T-cell (primary cell): Measurements from ENCODE around the gene PTGS2. TPM values are rescaled to one million over a fixed set of nuclear protein-coding genes. Genes with fewer than 3 reads are reported as not detected.

Experiments used
- ATAC-seq, 4 experiments: fragments of 200-7000 bp in 3 of 4; fragments of 150-1000 bp in 1 of 4; cut with Tn5 transposase; replicated peaks in 1 of 4; 1 replicate in 3 of 4; 2 replicates in 1 of 4; pipeline ENCODE4 v1.10.0; 2021; ENCODE audit warnings: moderate library complexity in 3 of 4, mild to moderate bottlenecking in 2 of 4, moderate number of reproducible peaks in 1 of 4
- CTCF ChIA-PET, 2 donors: fragments of 300-600 bp; sonication (Branson Sonifier 250); formaldehyde crosslinking; loops; one replicate each; lab custom pipeline; 2022; ENCODE audit warnings: antibody characterized with exemption in 2 of 2; lab: Charles Lee
- POLR2A ChIA-PET, 2 donors: fragments of 300-600 bp; sonication (Branson Sonifier 250); formaldehyde crosslinking; loops; one replicate each; lab custom pipeline; 2022; ENCODE audit warnings: antibody characterized with exemption in 2 of 2; lab: Charles Lee
- DNase-seq, 35 experiments: peaks; one replicate each; pipeline versions ENCODE4 v3.0.0 to v3.0.0-alpha.2; 2013 to 2023
- H3K27ac ChIP-seq: one replicate; pipeline ENCODE4 v1.5.1; 2013; ENCODE audit warnings: low read length
- H3K27me3 ChIP-seq, 2 experiments: replicated peaks in 1 of 2; 1 replicate in 1 of 2; 2 replicates in 1 of 2; pipeline versions ENCODE4 v1.6.1 to v1.7.0; 2013; ENCODE audit warnings: low read length in 1 of 2, mixed read lengths in 1 of 2; ENCODE audit not compliant: control insufficient read depth in 2 of 2, insufficient read depth in 2 of 2; ENCODE audit errors: extremely low read depth in 1 of 2
- H3K36me3 ChIP-seq, 2 donors: 1 replicate in 1 of 2; 2 replicates in 1 of 2; pipeline versions ENCODE4 v1.6.1 to v1.7.0; 2013; ENCODE audit warnings: low read length in 1 of 2; ENCODE audit not compliant: control insufficient read depth in 2 of 2, insufficient read depth in 1 of 2; ENCODE audit errors: extremely low read depth in 1 of 2
- H3K4me1 ChIP-seq, 2 experiments: 1 replicate in 1 of 2; 2 replicates in 1 of 2; pipeline versions ENCODE4 v1.6.1 to v1.7.0; 2013; ENCODE audit warnings: low read length in 2 of 2, mixed read lengths in 1 of 2; ENCODE audit not compliant: insufficient read depth in 2 of 2, control insufficient read depth in 1 of 2; ENCODE audit errors: extremely low read depth in 1 of 2
- H3K4me3 ChIP-seq, 2 donors: 1 replicate in 1 of 2; 2 replicates in 1 of 2; pipeline versions ENCODE4 v1.5.1 to v1.7.0; 2013; ENCODE audit warnings: mild to moderate bottlenecking in 2 of 2, low read length in 1 of 2, moderate library complexity in 1 of 2; ENCODE audit not compliant: control insufficient read depth in 1 of 2; ENCODE audit errors: extremely low read depth in 1 of 2
- H3K9me3 ChIP-seq: 2 replicates; pipeline ENCODE4 v1.7.0; 2013
- H3K27ac Mint-ChIP-seq, 2 donors: one replicate each; pipeline ENCODE4 v1.8.0; 2020 to 2021; ENCODE audit warnings: mild to moderate bottlenecking in 2 of 2, mixed read lengths in 2 of 2
- H3K27me3 Mint-ChIP-seq, 2 donors: one replicate each; pipeline ENCODE4 v1.8.0; 2021 to 2022; ENCODE audit warnings: mixed read lengths in 2 of 2
- H3K36me3 Mint-ChIP-seq: one replicate; pipeline ENCODE4 v1.8.0; 2021; ENCODE audit warnings: mixed read lengths
- H3K4me1 Mint-ChIP-seq, 3 donors: one replicate each; pipeline ENCODE4 v1.8.0; 2020 to 2022; ENCODE audit warnings: mixed read lengths in 3 of 3, mild to moderate bottlenecking in 1 of 3
- H3K4me3 Mint-ChIP-seq, 3 donors: one replicate each; pipeline ENCODE4 v1.8.0; 2020 to 2022; ENCODE audit warnings: mild to moderate bottlenecking in 3 of 3, mixed read lengths in 3 of 3, moderate library complexity in 3 of 3
- H3K9me3 Mint-ChIP-seq, 3 donors: one replicate each; pipeline ENCODE4 v1.8.0; 2020 to 2022; ENCODE audit warnings: mixed read lengths in 3 of 3
- WGBS: methylation state at CpG from one replicate; pipeline ENCODE4 v1.1.5; 2013; ENCODE audit warnings: missing lambda C conversion rate; ENCODE audit not compliant: insufficient coverage; 5-methylcytosine and 5-hydroxymethylcytosine counted together
- total RNA-seq, 35 experiments: library from RNA in 6 of 35; stranded (reverse) in 6 of 35; fragments of 120-200 nt in 1 of 35; gene quantifications; one replicate each; pipeline versions ENCODE4 v1.2.1 to v1.2.4 and lab custom pipeline; 2013 to 2026

PTGS2 gene
- total RNA-seq, 5 donors from 2014 or later (not counting 1 experiment from before 2014, with no cell fraction given), result 0.20 to 0.38 (median 0.23) TPM; not detected in 2

- no peak overlapping the region for H3K27ac Mint-ChIP-seq
- Histone ChIP-seq H3K27ac (no peak overlapping the region), H3K4me1 (no peaks in the 10 kb centered on the region), H3K36me3 (no peaks in the 10 kb centered on the region), H3K27me3 (no peaks in the 10 kb centered on the region), H3K9me3 (no peaks in the 10 kb centered on the region), H3K4me3 (no peak overlapping the region)
- no peaks in the 10 kb centered on the region for H3K36me3 Mint-ChIP-seq
- peaks cover 3 to 4% of the 10 kb centered on the region in 2 donors for H3K27me3 Mint-ChIP-seq
- H3K4me3 Mint-ChIP-seq, result no peak overlapping the region
- H3K9me3 Mint-ChIP-seq, result no peaks in the 10 kb centered on the region
- WGBS, result no CpG with 5 or more reads among the region's 1 CpG
- DNase-seq (no peak), ATAC-seq (no peak)
- ChIA-PET POLR2A (no interaction called here), CTCF (no interaction called here)
- no peaks in the 10 kb centered on the region for H3K4me1 Mint-ChIP-seq
Measured at GRCh38 chr1:186629341-186629740, 50.9 kb downstream of the PTGS2 start.

DNA sequence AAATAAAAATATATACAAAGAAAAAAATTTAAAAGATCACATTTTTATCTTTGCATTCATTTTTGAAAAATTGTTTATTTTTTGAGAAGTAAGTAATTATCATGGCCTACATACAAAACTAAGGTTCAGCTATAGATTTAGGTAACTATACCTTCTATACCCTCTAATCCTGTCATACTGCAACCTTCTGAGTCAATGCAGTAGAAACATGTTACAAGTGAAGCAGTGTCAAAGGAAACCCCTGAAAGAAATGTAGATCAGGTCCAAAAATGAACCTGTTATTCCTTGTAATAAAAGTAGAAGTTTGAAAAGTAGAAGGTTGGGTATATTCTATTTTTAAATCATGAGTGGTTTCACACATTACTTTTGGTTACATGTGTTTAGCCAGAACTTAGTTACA is 51.3 kb downstream of the PTGS2 start:
- Mint-ChIP-seq H3K4me3 (no peak overlapping the region), H3K27ac (no peak overlapping the region), H3K36me3 (no peaks in the 10 kb centered on the region), H3K9me3 (no peaks in the 10 kb centered on the region), H3K4me1 (no peaks in the 10 kb centered on the region), H3K27me3 (peaks cover 3 to 4% of the 10 kb centered on the region in 2 donors)
- CTCF ChIA-PET, result no interaction called here
- no peaks in the 10 kb centered on the region for H3K27me3 ChIP-seq
- no peaks in the 10 kb centered on the region for H3K4me1 ChIP-seq
- DNase-seq (no peak), ATAC-seq (no peak)
- no peak overlapping the region for H3K27ac ChIP-seq
- no peaks in the 10 kb centered on the region for H3K36me3 ChIP-seq
- H3K9me3 ChIP-seq, result no peaks in the 10 kb centered on the region
- POLR2A ChIA-PET, result no interaction called here
- no peak overlapping the region for H3K4me3 ChIP-seq

DNA sequence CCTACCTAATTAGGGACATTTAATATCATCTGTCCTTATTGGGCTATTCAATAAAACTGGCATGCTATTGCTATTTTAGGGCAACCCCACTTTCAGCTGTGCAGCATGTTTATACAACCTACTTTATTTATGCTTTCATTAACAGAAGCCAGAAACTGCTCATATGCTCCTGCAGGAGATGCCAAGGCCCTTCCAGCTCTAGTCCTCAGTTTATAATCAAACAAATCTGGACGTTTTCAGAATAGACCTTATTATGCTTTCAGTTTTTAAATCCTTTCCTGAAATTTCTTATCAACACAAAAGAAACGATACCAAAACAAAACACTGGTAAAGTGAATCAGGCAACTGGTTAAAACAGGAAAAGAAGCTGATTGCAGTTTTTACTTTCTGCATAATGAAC is 53.2 kb downstream of the PTGS2 start:
- H3K4me1 Mint-ChIP-seq, result no peaks in the 10 kb centered on the region
- POLR2A ChIA-PET, result interaction anchor here in 1 of 2 donors (0.5 kb wide), 1 partner anchor 18 kb away, joined by 8 read pairs; no protein-coding TSS in a partner anchor
- Histone ChIP-seq H3K4me1 (no peaks in the 10 kb centered on the region), H3K27ac (no peak overlapping the region), H3K4me3 (no peak overlapping the region), H3K9me3 (no peaks in the 10 kb centered on the region), H3K27me3 (no peaks in the 10 kb centered on the region), H3K36me3 (no peaks in the 10 kb centered on the region)
- WGBS, result 20% methylated on average over 1 of the region's 2 CpGs
- no peaks in the 10 kb centered on the region for H3K36me3 Mint-ChIP-seq
- H3K9me3 Mint-ChIP-seq, result no peaks in the 10 kb centered on the region
- CTCF ChIA-PET, result interaction anchor here (0.5 to 0.6 kb wide), 2 partner anchors 19 to 425 kb away, joined by 3 to 4 read pairs; no protein-coding TSS in a partner anchor
- ATAC-seq, result no peak
- peaks cover 3 to 4% of the 10 kb centered on the region in 2 donors for H3K27me3 Mint-ChIP-seq
- H3K27ac Mint-ChIP-seq, result no peak overlapping the region
- no peak overlapping the region for H3K4me3 Mint-ChIP-seq
- DNase-seq, result no peak

DNA sequence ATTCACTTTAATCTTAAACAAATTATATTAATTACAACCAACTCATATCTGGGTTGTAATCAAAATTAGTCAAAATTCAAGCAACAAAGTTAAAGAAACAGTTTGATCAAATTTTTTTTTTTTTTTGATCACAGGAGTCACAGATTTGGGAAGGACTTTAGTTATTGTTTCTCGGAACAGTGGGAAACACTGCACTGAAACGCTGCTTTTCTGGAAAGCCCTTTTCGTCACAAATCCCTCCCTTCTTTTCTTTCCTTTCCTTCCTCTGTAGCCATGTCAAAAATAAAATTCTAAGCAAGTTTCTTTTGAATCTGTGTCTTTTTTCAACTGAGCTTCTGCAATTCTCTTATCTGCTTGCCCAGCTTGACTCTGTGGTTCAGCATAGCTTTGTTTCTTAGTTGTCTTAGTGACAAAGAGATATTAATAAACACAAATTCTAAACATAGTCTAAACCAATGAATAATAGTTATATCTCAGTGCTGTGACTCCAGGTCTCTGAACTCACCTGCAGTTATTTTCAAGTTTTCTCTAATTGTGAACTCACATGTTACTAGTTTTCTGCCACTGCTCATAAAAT is 53.8 kb downstream of the PTGS2 start:
- ATAC-seq (no peak), DNase-seq (no peak)
- H3K27ac Mint-ChIP-seq, result no peak overlapping the region
- Histone ChIP-seq H3K4me1 (no peaks in the 10 kb centered on the region), H3K27ac (no peak overlapping the region), H3K27me3 (no peaks in the 10 kb centered on the region), H3K9me3 (no peaks in the 10 kb centered on the region), H3K4me3 (no peak overlapping the region), H3K36me3 (no peaks in the 10 kb centered on the region)
- H3K9me3 Mint-ChIP-seq, result no peaks in the 10 kb centered on the region
- POLR2A ChIA-PET, result no interaction called here
- peaks cover 3 to 4% of the 10 kb centered on the region in 2 donors for H3K27me3 Mint-ChIP-seq
- H3K36me3 Mint-ChIP-seq, result no peaks in the 10 kb centered on the region
- WGBS, result 70% methylated on average over 2 of the region's 3 CpGs
- peaks cover 2 to 3% (median 3%) of the 10 kb centered on the region in 3 donors for H3K4me1 Mint-ChIP-seq
- no peak overlapping the region for H3K4me3 Mint-ChIP-seq
- CTCF ChIA-PET, result interaction anchor here in 1 of 2 donors (0.5 kb wide), 1 partner anchor 20 kb away, joined by 4 read pairs; no protein-coding TSS in a partner anchor

GRCh38 chr1:186623551-186623950 is 56.7 kb downstream of the PTGS2 start:
- 82% methylated on average over 2 of the region's 6 CpGs for WGBS
- H3K27me3 Mint-ChIP-seq, result peaks cover 3 to 4% of the 10 kb centered on the region in 2 donors
- no peak overlapping the region for H3K27ac ChIP-seq
- no peak overlapping the region for H3K4me3 Mint-ChIP-seq
- peaks cover 8 to 12% of the 10 kb centered on the region in 2 experiments for H3K4me1 ChIP-seq
- no peaks in the 10 kb centered on the region for H3K9me3 Mint-ChIP-seq
- H3K36me3 Mint-ChIP-seq, result no peaks in the 10 kb centered on the region
- no peak overlapping the region for H3K27ac Mint-ChIP-seq
- POLR2A ChIA-PET, result interaction anchor here in 1 of 2 donors (0.8 kb wide), 1 partner anchor 37 kb away, joined by 7 read pairs; no protein-coding TSS in a partner anchor
- no peak overlapping the region for H3K4me3 ChIP-seq
- H3K36me3 ChIP-seq, result no peaks in the 10 kb centered on the region
- H3K27me3 ChIP-seq, result no peaks in the 10 kb centered on the region
- no peaks in the 10 kb centered on the region for H3K9me3 ChIP-seq
- CTCF ChIA-PET, result interaction anchor here in 1 of 2 donors (0.6 to 0.8 kb wide), 2 partner anchors 99 to 568 kb away, joined by 4 to 5 read pairs; no protein-coding TSS in a partner anchor
- DNase-seq (no peak), ATAC-seq (no peak)
- peaks cover 17 to 21% (median 19%) of the 10 kb centered on the region in 3 donors for H3K4me1 Mint-ChIP-seq

Other genes with a start within 250 kb of the PTGS2 start
- not detected for gene PDC, start 219.3 kb downstream of the PTGS2 start, total RNA-seq
- under 1 TPM in 1 of 5 donors, not detected in 4; 0.35 TPM for gene PLA2G4A, start 148.5 kb upstream of the PTGS2 start, total RNA-seq